GM19395 (cell line): Measurements from ENCODE around the gene LMLN.
"Not testable (repeated sequence)": the region's sequence is repeated elsewhere in the genome, so short reads cannot be mapped to it uniquely, and the experiment has no call there.

Experiments used
- ATAC-seq: cut with Tn5 transposase; IDR thresholded peaks from one replicate; pipeline ENCODE4 v1.9.1; 2021; ENCODE audit warnings: mild to moderate bottlenecking, moderate library complexity; ENCODE audit not compliant: unreplicated experiment

Gene LMLN

GRCh38 chr3:198071602-198072287 lies 111.7 kb downstream of the LMLN start:
- peak; percentile 100 for ATAC-seq

- ATAC-seq = no peak
Observed at GRCh38 chr3:198076722-198077308, 116.8 kb downstream of the LMLN start.

GRCh38 chr3:198079771-198080520 lies 119.9 kb downstream of the LMLN start:
- no peak for ATAC-seq

- no peak for ATAC-seq
Observed at GRCh38 chr3:198080521-198081384, 120.7 kb downstream of the LMLN start.

GRCh38 chr3:198081421-198081844 lies 121.4 kb downstream of the LMLN start:
- no peak for ATAC-seq

- not testable (repeated sequence) for ATAC-seq
Observed at GRCh38 chr3:198082226-198082625, 122.2 kb downstream of the LMLN start.

GRCh38 chr3:198088421-198088955 lies 128.5 kb downstream of the LMLN start:
- no peak for ATAC-seq

- ATAC-seq = no peak
Observed at GRCh38 chr3:198090795-198091332, 130.8 kb downstream of the LMLN start.

- ATAC-seq = no peak
Observed at GRCh38 chr3:198092276-198092675, 132.3 kb downstream of the LMLN start.

GRCh38 chr3:198093112-198093679 lies 133.2 kb downstream of the LMLN start:
- no peak for ATAC-seq
